CD4-positive, alpha-beta T cell (primary cell): ENCODE data around the gene FYN. TPM values are rescaled to one million over a fixed set of nuclear protein-coding genes. Genes with fewer than 3 reads are reported as not detected.

Experiments used
- ATAC-seq: fragments of 200-7000 bp; cut with Tn5 transposase; one replicate; pipeline ENCODE4 v1.10.0; 2022; ENCODE audit warnings: mild to moderate bottlenecking; ENCODE audit not compliant: poor library complexity
- CTCF ChIA-PET: fragments of 350-600 bp; sonication (Branson Sonifier 250); formaldehyde crosslinking; loops from one replicate; lab custom pipeline; 2021; ENCODE audit warnings: antibody characterized with exemption, inconsistent platforms; lab: Charles Lee
- POLR2A ChIA-PET: fragments of 350-600 bp; sonication (Branson Sonifier 250); formaldehyde crosslinking; loops from one replicate; lab custom pipeline; 2021; ENCODE audit warnings: antibody characterized with exemption, inconsistent platforms; lab: Charles Lee
- DNase-seq, 14 experiments: peaks; one replicate each; pipeline ENCODE4 v3.0.0-alpha.2; 2013 to 2020; ENCODE audit warnings: mixed read lengths in 2 of 14
- H3K27ac ChIP-seq, 2 donors: one replicate each; pipeline versions ENCODE4 v1.5.1 to v1.7.0; 2013; ENCODE audit warnings: low read length in 2 of 2, low read depth in 1 of 2, mild to moderate bottlenecking in 1 of 2
- H3K27me3 ChIP-seq, 2 experiments: 1 replicate in 1 of 2; 2 replicates in 1 of 2; pipeline versions ENCODE4 v1.6.1 to v1.7.0; 2013; ENCODE audit warnings: low read length in 2 of 2, control low read depth in 1 of 2, mild to moderate bottlenecking in 1 of 2, moderate library complexity in 1 of 2; ENCODE audit not compliant: insufficient read depth in 2 of 2, control insufficient read depth in 1 of 2
- H3K36me3 ChIP-seq: one replicate; pipeline ENCODE4 v1.6.1; 2013; ENCODE audit warnings: low read length, control low read depth; ENCODE audit not compliant: insufficient read depth
- H3K4me1 ChIP-seq: one replicate; pipeline ENCODE4 v1.6.1; 2013; ENCODE audit warnings: low read length, control low read depth; ENCODE audit not compliant: insufficient read depth
- H3K4me3 ChIP-seq: one replicate; pipeline ENCODE4 v1.5.1; 2013; ENCODE audit warnings: mild to moderate bottlenecking, low read length, moderate library complexity
- H3K9me3 ChIP-seq, 2 experiments: 1 replicate in 1 of 2; 2 replicates in 1 of 2; pipeline versions ENCODE4 v1.6.1 to v1.7.0; 2013; ENCODE audit warnings: low read length in 2 of 2, mild to moderate bottlenecking in 2 of 2, control low read depth in 1 of 2, moderate library complexity in 1 of 2; ENCODE audit not compliant: control insufficient read depth in 1 of 2, insufficient read depth in 1 of 2
- H3K27ac Mint-ChIP-seq: one replicate; pipeline ENCODE4 v1.8.0; 2020; ENCODE audit warnings: mixed read lengths
- H3K27me3 Mint-ChIP-seq: one replicate; pipeline ENCODE4 v1.8.0; 2021; ENCODE audit warnings: mixed read lengths
- H3K36me3 Mint-ChIP-seq: one replicate; pipeline ENCODE4 v1.8.0; 2021; ENCODE audit warnings: low read depth, mixed read lengths
- H3K4me1 Mint-ChIP-seq: one replicate; pipeline ENCODE4 v1.8.0; 2021; ENCODE audit warnings: low read depth, mixed read lengths
- H3K4me3 Mint-ChIP-seq: one replicate; pipeline ENCODE4 v1.8.0; 2020; ENCODE audit warnings: mild to moderate bottlenecking, mixed read lengths
- H3K9me3 Mint-ChIP-seq: one replicate; pipeline ENCODE4 v1.8.0; 2020; ENCODE audit warnings: mixed read lengths
- intact Hi-C, 2 experiments: fragments of 100-400 bp; cut with DNase I in 1 of 2; cut with micrococcal nuclease in 1 of 2; formaldehyde crosslinking; loops; one replicate each; pipeline versions ENCODE4 v1.15.1 to v1.9.0; 2023 to 2025; cut with DNase I, micrococcal nuclease
- total RNA-seq, 174 experiments: library from RNA in 2 of 174; stranded (reverse) in 2 of 174; gene quantifications; one replicate each; pipeline ENCODE4 v1.2.3 and lab custom pipeline; 2021 to 2026
- TF ChIP-seq, protein P1 (sequence below): fragments of 200-600 bp; IDR thresholded peaks from one replicate; pipeline ENCODE4 v1.8.0; 2022; ENCODE audit warnings: antibody characterized with exemption, mild to moderate bottlenecking

FYN gene
- total RNA-seq, 2 experiments from 2014 or later: 419 TPM

DNA sequence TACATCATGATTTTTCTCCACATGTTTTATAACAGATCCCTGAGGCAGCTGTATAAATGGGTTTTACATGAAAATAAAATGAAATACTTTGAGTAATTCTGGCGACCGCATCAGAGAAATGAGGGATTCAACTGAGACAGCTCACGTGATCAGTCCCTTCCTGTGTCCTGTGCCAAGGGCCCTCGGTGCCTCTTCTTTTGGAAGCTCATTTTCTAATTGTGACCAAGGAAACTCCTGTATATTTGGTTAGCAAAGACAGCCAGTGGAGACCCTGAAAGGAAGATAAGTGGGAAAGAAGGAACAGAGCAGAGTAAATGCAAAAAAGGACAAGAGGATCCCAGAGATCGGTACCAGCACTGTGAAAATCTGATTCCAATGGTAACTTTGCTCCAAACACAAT, 129.9 kb downstream of the FYN start:
- no peak overlapping the region for H3K4me3 ChIP-seq
- ATAC-seq (no peak), DNase-seq (no peak)
- H3K4me3 Mint-ChIP-seq: no peak overlapping the region
- peaks cover 99% of the 10 kb centered on the region for H3K4me1 Mint-ChIP-seq
- peaks cover 48% of the 10 kb centered on the region for H3K36me3 ChIP-seq
- H3K27ac Mint-ChIP-seq: peak overlapping the region; percentile 93
- no peak overlapping the region for H3K27ac ChIP-seq
- TF ChIP-seq, protein P1, sequence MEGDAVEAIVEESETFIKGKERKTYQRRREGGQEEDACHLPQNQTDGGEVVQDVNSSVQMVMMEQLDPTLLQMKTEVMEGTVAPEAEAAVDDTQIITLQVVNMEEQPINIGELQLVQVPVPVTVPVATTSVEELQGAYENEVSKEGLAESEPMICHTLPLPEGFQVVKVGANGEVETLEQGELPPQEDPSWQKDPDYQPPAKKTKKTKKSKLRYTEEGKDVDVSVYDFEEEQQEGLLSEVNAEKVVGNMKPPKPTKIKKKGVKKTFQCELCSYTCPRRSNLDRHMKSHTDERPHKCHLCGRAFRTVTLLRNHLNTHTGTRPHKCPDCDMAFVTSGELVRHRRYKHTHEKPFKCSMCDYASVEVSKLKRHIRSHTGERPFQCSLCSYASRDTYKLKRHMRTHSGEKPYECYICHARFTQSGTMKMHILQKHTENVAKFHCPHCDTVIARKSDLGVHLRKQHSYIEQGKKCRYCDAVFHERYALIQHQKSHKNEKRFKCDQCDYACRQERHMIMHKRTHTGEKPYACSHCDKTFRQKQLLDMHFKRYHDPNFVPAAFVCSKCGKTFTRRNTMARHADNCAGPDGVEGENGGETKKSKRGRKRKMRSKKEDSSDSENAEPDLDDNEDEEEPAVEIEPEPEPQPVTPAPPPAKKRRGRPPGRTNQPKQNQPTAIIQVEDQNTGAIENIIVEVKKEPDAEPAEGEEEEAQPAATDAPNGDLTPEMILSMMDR: no peak
- no peaks in the 10 kb centered on the region for H3K27me3 ChIP-seq
- CTCF ChIA-PET: no interaction called here
- no peaks in the 10 kb centered on the region for H3K9me3 ChIP-seq
- no peaks in the 10 kb centered on the region for H3K27me3 Mint-ChIP-seq
- no peaks in the 10 kb centered on the region for H3K9me3 Mint-ChIP-seq
- POLR2A ChIA-PET: interaction anchor here (0.6 to 1.7 kb wide), 4 partner anchors 10 to 138 kb away, joined by 4 to 6 read pairs (median 5); no protein-coding TSS in a partner anchor
- peaks cover 81% of the 10 kb centered on the region for H3K4me1 ChIP-seq
- intact Hi-C loops: no loop called here
- peaks cover 93% of the 10 kb centered on the region for H3K36me3 Mint-ChIP-seq

DNA sequence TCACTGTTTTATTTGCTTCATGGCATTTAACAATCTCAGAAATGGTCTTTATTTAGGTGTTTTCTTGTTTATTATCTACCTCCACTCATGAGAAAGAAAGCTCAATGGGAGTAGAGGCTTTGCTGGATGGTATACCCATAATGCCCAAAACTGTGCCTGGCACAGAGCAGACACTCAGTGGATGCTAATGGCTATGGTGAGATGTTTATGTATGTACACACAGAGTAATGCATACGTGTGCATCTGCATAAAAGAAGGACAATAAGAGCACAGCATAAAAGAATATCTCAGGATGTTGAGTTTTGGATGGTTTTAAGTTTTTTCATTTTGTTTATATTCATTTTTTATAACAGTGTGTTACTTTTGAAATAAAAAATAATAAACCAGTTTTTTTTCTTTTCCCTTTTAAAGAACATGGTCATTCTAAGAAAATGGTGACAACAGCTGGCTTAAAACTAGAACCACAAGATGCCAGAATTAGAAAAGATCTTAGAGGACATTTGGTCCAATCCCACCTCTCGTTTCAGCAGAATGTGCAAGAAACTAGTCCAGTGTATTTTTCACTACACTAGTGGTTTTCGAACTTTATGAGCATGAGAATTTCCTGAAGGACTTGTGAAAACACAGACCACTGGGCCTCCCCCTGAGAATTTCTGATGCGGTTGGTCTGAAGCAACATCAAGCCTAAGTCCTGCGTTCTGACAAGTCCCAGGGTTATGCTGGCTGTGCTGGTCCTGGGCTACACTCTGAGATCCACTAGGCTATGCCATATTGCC, 131.9 kb downstream of the FYN start:
- no peaks in the 10 kb centered on the region for H3K9me3 Mint-ChIP-seq
- Histone ChIP-seq H3K4me3 (no peak overlapping the region), H3K27ac (no peak overlapping the region), H3K36me3 (peaks cover 50% of the 10 kb centered on the region), H3K4me1 (peaks cover 81% of the 10 kb centered on the region), H3K27me3 (no peaks in the 10 kb centered on the region), H3K9me3 (no peaks in the 10 kb centered on the region)
- no peaks in the 10 kb centered on the region for H3K27me3 Mint-ChIP-seq
- POLR2A ChIA-PET: interaction anchor here (1.2 kb wide), 1 partner anchor 23 kb away, joined by 3 read pairs; no protein-coding TSS in a partner anchor
- H3K4me3 Mint-ChIP-seq: peak overlapping the region; percentile 11
- H3K27ac Mint-ChIP-seq: peak overlapping the region; percentile 93
- H3K36me3 Mint-ChIP-seq: peaks cover 93% of the 10 kb centered on the region
- DNase-seq: no peak
- peaks cover 99% of the 10 kb centered on the region for H3K4me1 Mint-ChIP-seq
- intact Hi-C loops: no loop called here
- TF ChIP-seq, protein P1: no peak
- no peak for ATAC-seq
- CTCF ChIA-PET: interaction anchor here (0.7 kb wide), 1 partner anchor 263 kb away, joined by 3 read pairs; no protein-coding TSS in a partner anchor

DNA sequence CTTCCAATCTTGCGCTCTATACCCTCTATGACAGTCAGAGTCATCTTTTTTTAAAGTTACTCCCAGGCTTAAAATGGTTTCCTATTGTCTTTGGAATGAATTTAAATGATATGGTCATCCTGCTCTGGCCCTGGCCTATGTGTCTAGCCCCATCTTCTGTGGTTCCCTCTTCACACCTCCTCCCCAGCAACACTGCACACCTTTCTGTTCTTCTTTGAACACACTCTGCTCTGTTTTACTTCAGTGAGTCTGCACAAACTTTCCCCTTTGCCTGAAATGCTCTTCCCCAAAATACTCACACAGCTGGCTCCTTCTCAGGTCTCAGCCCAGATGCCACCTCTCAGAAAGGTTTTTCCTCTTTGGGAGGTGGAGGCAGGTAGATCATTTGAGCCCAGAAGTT, 132.7 kb downstream of the FYN start:
- ATAC-seq: no peak
- intact Hi-C loops: no loop called here
- H3K36me3 Mint-ChIP-seq: peaks cover 94% of the 10 kb centered on the region
- Histone ChIP-seq H3K27ac (peak overlapping the region in 1 of 2 donors; percentile 11), H3K9me3 (no peaks in the 10 kb centered on the region), H3K27me3 (no peaks in the 10 kb centered on the region), H3K4me1 (peaks cover 85% of the 10 kb centered on the region), H3K4me3 (no peak overlapping the region), H3K36me3 (peaks cover 57% of the 10 kb centered on the region)
- TF ChIP-seq, protein P1: no peak
- no peaks in the 10 kb centered on the region for H3K27me3 Mint-ChIP-seq
- H3K27ac Mint-ChIP-seq: peak overlapping the region; percentile 93
- ChIA-PET CTCF (no interaction called here), POLR2A (interaction anchor here (1.2 kb wide), 1 partner anchor 16 kb away, joined by 3 read pairs; no protein-coding TSS in a partner anchor)
- H3K9me3 Mint-ChIP-seq: no peaks in the 10 kb centered on the region
- DNase-seq: no peak
- no peak overlapping the region for H3K4me3 Mint-ChIP-seq
- H3K4me1 Mint-ChIP-seq: peaks cover 99% of the 10 kb centered on the region
